H9 (cell line): ENCODE results near the gene AGXT. TPM values are rescaled to one million over a fixed set of nuclear protein-coding genes. Genes with fewer than 3 reads are reported as not detected.

Experiments
- DNase-seq: peaks from one replicate; pipeline ENCODE4 v3.0.0-alpha.2; 2017
- H2AFZ ChIP-seq: one replicate; pipeline ENCODE4 v1.6.1; 2013; ENCODE audit warnings: mild to moderate bottlenecking, low read length, control low read depth, moderate library complexity
- H2AK5ac ChIP-seq: 2 replicates; pipeline ENCODE4 v1.6.1; 2013; ENCODE audit warnings: low read length, control low read depth, mixed read lengths; ENCODE audit not compliant: insufficient read length
- H2BK120ac ChIP-seq: one replicate; pipeline ENCODE4 v1.6.1; 2013; ENCODE audit warnings: low read depth, mild to moderate bottlenecking, low read length, control low read depth, inconsistent platforms; ENCODE audit not compliant: poor library complexity, severe bottlenecking
- H2BK12ac ChIP-seq: 2 replicates; pipeline ENCODE4 v1.6.1; 2013; ENCODE audit warnings: low read length, control low read depth, mixed read lengths, low read depth; ENCODE audit not compliant: insufficient read length
- H2BK15ac ChIP-seq: 2 replicates; pipeline ENCODE4 v1.6.1; 2013; ENCODE audit warnings: low read depth, low read length, control low read depth
- H2BK20ac ChIP-seq: one replicate; pipeline ENCODE4 v1.6.1; 2013; ENCODE audit warnings: low read depth, mild to moderate bottlenecking, low read length, control low read depth, inconsistent platforms; ENCODE audit not compliant: poor library complexity, severe bottlenecking
- H2BK5ac ChIP-seq: 2 replicates; pipeline ENCODE4 v1.6.1; 2013; ENCODE audit warnings: low read length, control low read depth, mixed read lengths; ENCODE audit not compliant: insufficient read length
- H3K14ac ChIP-seq: 2 replicates; pipeline ENCODE4 v1.6.1; 2013; ENCODE audit warnings: low read length, control low read depth; ENCODE audit not compliant: insufficient read depth
- H3K18ac ChIP-seq: 2 replicates; pipeline ENCODE4 v1.6.1; 2013; ENCODE audit warnings: low read depth, mild to moderate bottlenecking, mixed read lengths, low read length, control low read depth; ENCODE audit not compliant: insufficient read length
- H3K23ac ChIP-seq: 2 replicates; pipeline ENCODE4 v1.6.1; 2013; ENCODE audit warnings: low read length, control low read depth, mixed read lengths, low read depth; ENCODE audit not compliant: insufficient read length
- H3K23me2 ChIP-seq: 2 replicates; pipeline ENCODE4 v1.6.1; 2013; ENCODE audit warnings: low read depth, mild to moderate bottlenecking, mixed read lengths, low read length, control low read depth; ENCODE audit not compliant: insufficient read length, poor library complexity, severe bottlenecking
- H3K27ac ChIP-seq: 2 replicates; pipeline ENCODE4 v1.5.1; 2013; ENCODE audit warnings: low read length, control low read depth, mixed read lengths, low read depth; ENCODE audit not compliant: insufficient read length
- H3K27me3 ChIP-seq: 2 replicates; pipeline ENCODE4 v1.6.1; 2013; ENCODE audit warnings: low read length, control low read depth, inconsistent platforms; ENCODE audit not compliant: insufficient read depth
- H3K4ac ChIP-seq: 2 replicates; pipeline ENCODE4 v1.6.1; 2013; ENCODE audit warnings: low read depth, mild to moderate bottlenecking, control low read depth, inconsistent platforms, low read length, moderate library complexity
- H3K4me1 ChIP-seq: 2 replicates; pipeline ENCODE4 v1.6.1; 2013; ENCODE audit warnings: low read length, control low read depth, inconsistent platforms; ENCODE audit not compliant: insufficient read depth
- H3K4me2 ChIP-seq: 2 replicates; pipeline ENCODE4 v1.6.1; 2013; ENCODE audit warnings: low read length, control low read depth, mixed read lengths; ENCODE audit not compliant: insufficient read length, insufficient read depth
- H3K56ac ChIP-seq: 2 replicates; pipeline ENCODE4 v1.6.1; 2013; ENCODE audit warnings: low read depth, mild to moderate bottlenecking, mixed read lengths, low read length, control low read depth; ENCODE audit not compliant: insufficient read length
- H3K79me1 ChIP-seq: 2 replicates; pipeline ENCODE4 v1.6.1; 2013; ENCODE audit warnings: low read depth, mild to moderate bottlenecking, moderate library complexity, low read length, control low read depth, inconsistent platforms; ENCODE audit not compliant: insufficient read depth, poor library complexity, severe bottlenecking
- H3K79me2 ChIP-seq: 2 replicates; pipeline ENCODE4 v1.6.1; 2013; ENCODE audit warnings: low read length, control low read depth, inconsistent platforms; ENCODE audit not compliant: insufficient read depth
- H3K9ac ChIP-seq: 2 replicates; pipeline ENCODE4 v1.6.1; 2013; ENCODE audit warnings: low read length, control low read depth, mixed read lengths; ENCODE audit not compliant: insufficient read length; ENCODE audit errors: extremely low read depth
- H3K9me3 ChIP-seq: one replicate; pipeline ENCODE4 v1.6.1; 2013; ENCODE audit warnings: low read depth, low read length, inconsistent platforms; ENCODE audit not compliant: control insufficient read depth
- H3T11ph ChIP-seq: one replicate; pipeline ENCODE4 v1.6.1; 2013; ENCODE audit warnings: mild to moderate bottlenecking, low read length, control low read depth, inconsistent platforms
- H4K20me1 ChIP-seq: one replicate; pipeline ENCODE4 v1.6.1; 2013; ENCODE audit not compliant: control insufficient read depth, insufficient read length, insufficient read depth
- H4K5ac ChIP-seq: 2 replicates; pipeline ENCODE4 v1.6.1; 2013; ENCODE audit warnings: low read depth, mild to moderate bottlenecking, mixed read lengths, low read length, control low read depth; ENCODE audit not compliant: insufficient read length
- H4K8ac ChIP-seq: replicated peaks from 2 replicates; pipeline ENCODE4 v1.6.1; 2013; ENCODE audit warnings: low read length, control low read depth, mixed read lengths, low read depth; ENCODE audit not compliant: insufficient read length
- H4K91ac ChIP-seq: 2 replicates; pipeline ENCODE4 v1.6.1; 2013; ENCODE audit warnings: low read depth, mild to moderate bottlenecking, moderate library complexity, mixed read lengths, low read length, control low read depth; ENCODE audit not compliant: insufficient read length
- H3K27ac Mint-ChIP-seq, 3 experiments: 2 replicates in 2 of 3; 3 replicates in 1 of 3; pipeline ENCODE4 v1.8.0; 2020 to 2021; ENCODE audit warnings: mixed read lengths in 3 of 3, mild to moderate bottlenecking in 1 of 3, moderate library complexity in 1 of 3
- H3K27me3 Mint-ChIP-seq: 2 replicates; pipeline ENCODE4 v1.8.0; 2021; ENCODE audit warnings: low read depth, mild to moderate bottlenecking, moderate library complexity, mixed read lengths
- H3K36me3 Mint-ChIP-seq, 3 experiments: 2 replicates in 2 of 3; 3 replicates in 1 of 3; pipeline ENCODE4 v1.8.0; 2020 to 2021; ENCODE audit warnings: low read depth in 3 of 3, mixed read lengths in 3 of 3; ENCODE audit not compliant: insufficient read depth in 1 of 3
- H3K4me1 Mint-ChIP-seq, 2 experiments: 2 replicates each; pipeline ENCODE4 v1.8.0; 2020; ENCODE audit warnings: mixed read lengths in 2 of 2
- H3K4me3 Mint-ChIP-seq, 2 experiments: 2 replicates in 1 of 2; 3 replicates in 1 of 2; pipeline ENCODE4 v1.8.0; 2020 to 2021; ENCODE audit warnings: mild to moderate bottlenecking in 2 of 2, mixed read lengths in 2 of 2, moderate library complexity in 1 of 2
- H3K9me3 Mint-ChIP-seq, 2 experiments: 2 replicates in 1 of 2; 3 replicates in 1 of 2; pipeline ENCODE4 v1.8.0; 2020; ENCODE audit warnings: mild to moderate bottlenecking in 2 of 2, mixed read lengths in 2 of 2, moderate library complexity in 1 of 2
- WGBS: extraction: QIAGEN DNeasy Blood & Tissue Kit; methylation state at CpG from one replicate; pipeline ENCODE4 v1.1.7; 2013; ENCODE audit warnings: missing lambda C conversion rate, low lambda C conversion rate, mixed read lengths; ENCODE audit not compliant: insufficient read length; ENCODE audit errors: extremely low coverage; 5-methylcytosine and 5-hydroxymethylcytosine counted together
- total RNA-seq: library from RNA; stranded (reverse); gene quantifications from 2 replicates; pipeline ENCODE4 v1.2.1, GENCODE V29; 2021
- TF ChIP-seq, protein P1 (sequence below): fragments of 200-600 bp; sonication (generic); conservative IDR thresholded peaks from 3 replicates; pipeline ENCODE4 v1.8.0; 2021; ENCODE audit warnings: antibody characterized with exemption, mild to moderate bottlenecking

Gene AGXT
- total RNA-seq, 1 experiment from 2014 or later = not detected

DNA sequence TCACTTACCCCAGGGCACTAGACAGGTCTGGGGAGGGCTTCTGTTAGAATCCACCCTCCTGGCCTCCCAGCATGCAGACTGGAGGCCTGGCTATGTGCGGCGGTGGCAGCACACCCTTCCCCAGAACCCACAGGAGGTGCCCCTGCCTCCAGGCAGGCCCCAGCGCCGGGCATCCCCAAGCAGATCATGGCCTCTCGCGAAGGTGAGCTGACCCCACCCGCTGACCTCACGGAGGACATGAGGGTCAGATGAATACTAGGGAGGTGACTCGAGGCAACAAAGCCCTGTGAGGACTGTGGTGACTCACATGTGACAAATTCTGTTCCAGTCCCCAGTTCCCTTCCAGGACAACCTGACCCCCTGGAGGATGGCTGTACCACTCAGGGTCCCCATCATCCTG is 25.4 kb downstream of the AGXT start:
- no peak overlapping the region for H2BK120ac ChIP-seq
- TF ChIP-seq, protein P1, sequence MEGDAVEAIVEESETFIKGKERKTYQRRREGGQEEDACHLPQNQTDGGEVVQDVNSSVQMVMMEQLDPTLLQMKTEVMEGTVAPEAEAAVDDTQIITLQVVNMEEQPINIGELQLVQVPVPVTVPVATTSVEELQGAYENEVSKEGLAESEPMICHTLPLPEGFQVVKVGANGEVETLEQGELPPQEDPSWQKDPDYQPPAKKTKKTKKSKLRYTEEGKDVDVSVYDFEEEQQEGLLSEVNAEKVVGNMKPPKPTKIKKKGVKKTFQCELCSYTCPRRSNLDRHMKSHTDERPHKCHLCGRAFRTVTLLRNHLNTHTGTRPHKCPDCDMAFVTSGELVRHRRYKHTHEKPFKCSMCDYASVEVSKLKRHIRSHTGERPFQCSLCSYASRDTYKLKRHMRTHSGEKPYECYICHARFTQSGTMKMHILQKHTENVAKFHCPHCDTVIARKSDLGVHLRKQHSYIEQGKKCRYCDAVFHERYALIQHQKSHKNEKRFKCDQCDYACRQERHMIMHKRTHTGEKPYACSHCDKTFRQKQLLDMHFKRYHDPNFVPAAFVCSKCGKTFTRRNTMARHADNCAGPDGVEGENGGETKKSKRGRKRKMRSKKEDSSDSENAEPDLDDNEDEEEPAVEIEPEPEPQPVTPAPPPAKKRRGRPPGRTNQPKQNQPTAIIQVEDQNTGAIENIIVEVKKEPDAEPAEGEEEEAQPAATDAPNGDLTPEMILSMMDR = no peak
- no peaks in the 10 kb centered on the region for H3K4me1 ChIP-seq
- no peak overlapping the region for H2AK5ac ChIP-seq
- no peak overlapping the region for H3K4ac ChIP-seq
- Mint-ChIP-seq H3K36me3 (no peaks in the 10 kb centered on the region), H3K27me3 (no peaks in the 10 kb centered on the region), H3K9me3 (no peaks in the 10 kb centered on the region), H3K4me1 (peaks cover 2 to 10% of the 10 kb centered on the region in 2 experiments), H3K27ac (no peak overlapping the region), H3K4me3 (no peak overlapping the region)
- H4K5ac ChIP-seq = no peak overlapping the region
- DNase-seq = no peak
- no peaks in the 10 kb centered on the region for H3K79me1 ChIP-seq
- no peak overlapping the region for H2BK12ac ChIP-seq
- no peak overlapping the region for H3K56ac ChIP-seq
- H4K91ac ChIP-seq = no peak overlapping the region
- H3K9me3 ChIP-seq = no peaks in the 10 kb centered on the region
- no peak overlapping the region for H3K9ac ChIP-seq
- no peak overlapping the region for H3K23ac ChIP-seq
- no peaks in the 10 kb centered on the region for H3K23me2 ChIP-seq
- no peak overlapping the region for H3T11ph ChIP-seq
- no CpG with 5 or more reads among the region's 9 CpGs for WGBS
- H3K27ac ChIP-seq = no peak overlapping the region
- no peak overlapping the region for H3K4me2 ChIP-seq
- no peak overlapping the region for H2BK5ac ChIP-seq
- no peaks in the 10 kb centered on the region for H3K79me2 ChIP-seq
- no peak overlapping the region for H2BK20ac ChIP-seq
- H4K20me1 ChIP-seq = no peaks in the 10 kb centered on the region
- H2BK15ac ChIP-seq = no peak overlapping the region
- H3K18ac ChIP-seq = no peak overlapping the region
- H2AFZ ChIP-seq = no peak overlapping the region
- no peaks in the 10 kb centered on the region for H3K27me3 ChIP-seq
- H4K8ac ChIP-seq = no peak overlapping the region
- peak overlapping the region; percentile 8; the same call in 1 of the 2 replicates for H3K14ac ChIP-seq
